ENCODE data around the gene RAB23. TPM values are rescaled to one million over a fixed set of nuclear protein-coding genes. Genes with fewer than 3 reads are reported as not detected.
"Not testable (repeated sequence)": the region's sequence is repeated elsewhere in the genome, so short reads cannot be mapped to it uniquely, and the experiment has no call there.

RAB23 gene
- total RNA-seq, 6 donors from 2014 or later = 6.3 to 19.7 (median 9.1) TPM

DNA sequence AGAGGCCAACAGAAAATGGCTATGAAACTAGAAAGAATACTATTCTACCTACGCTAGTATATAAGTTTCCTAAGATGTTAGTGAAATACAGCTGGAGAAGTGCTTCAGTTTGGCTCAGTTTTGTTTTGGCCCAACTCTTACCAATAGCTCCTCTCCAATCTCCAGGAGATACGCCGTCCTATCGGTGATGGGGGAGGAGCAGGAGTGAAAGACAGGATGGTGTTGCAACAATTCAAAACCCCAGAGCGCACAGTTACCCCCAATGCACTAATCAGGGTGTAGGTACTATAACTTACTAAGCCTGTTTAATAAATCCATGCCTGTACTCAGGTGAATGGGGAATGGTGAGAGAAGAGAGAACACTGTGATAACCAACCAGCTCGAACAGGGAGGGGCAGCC, 24.2 kb upstream of the RAB23 start:
- H3K27me3 ChIP-seq = no peaks in the 10 kb centered on the region
- no peaks in the 10 kb centered on the region for H3K4me1 ChIP-seq
- H3K9me3 ChIP-seq = no peaks in the 10 kb centered on the region
- no peak overlapping the region for H3K27ac ChIP-seq
- ATAC-seq (ENCODE audit: low FRiP score in 2 of 2) = no peak
- TF ChIP-seq EP300 (IDR thresholded peaks at IDR 0.05) (no peak), POLR2A (IDR thresholded peaks at IDR 0.05) (no peak), POLR2AphosphoS5 (IDR thresholded peaks at IDR 0.05) (no peak)
- TF ChIP-seq, protein P1, sequence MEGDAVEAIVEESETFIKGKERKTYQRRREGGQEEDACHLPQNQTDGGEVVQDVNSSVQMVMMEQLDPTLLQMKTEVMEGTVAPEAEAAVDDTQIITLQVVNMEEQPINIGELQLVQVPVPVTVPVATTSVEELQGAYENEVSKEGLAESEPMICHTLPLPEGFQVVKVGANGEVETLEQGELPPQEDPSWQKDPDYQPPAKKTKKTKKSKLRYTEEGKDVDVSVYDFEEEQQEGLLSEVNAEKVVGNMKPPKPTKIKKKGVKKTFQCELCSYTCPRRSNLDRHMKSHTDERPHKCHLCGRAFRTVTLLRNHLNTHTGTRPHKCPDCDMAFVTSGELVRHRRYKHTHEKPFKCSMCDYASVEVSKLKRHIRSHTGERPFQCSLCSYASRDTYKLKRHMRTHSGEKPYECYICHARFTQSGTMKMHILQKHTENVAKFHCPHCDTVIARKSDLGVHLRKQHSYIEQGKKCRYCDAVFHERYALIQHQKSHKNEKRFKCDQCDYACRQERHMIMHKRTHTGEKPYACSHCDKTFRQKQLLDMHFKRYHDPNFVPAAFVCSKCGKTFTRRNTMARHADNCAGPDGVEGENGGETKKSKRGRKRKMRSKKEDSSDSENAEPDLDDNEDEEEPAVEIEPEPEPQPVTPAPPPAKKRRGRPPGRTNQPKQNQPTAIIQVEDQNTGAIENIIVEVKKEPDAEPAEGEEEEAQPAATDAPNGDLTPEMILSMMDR (IDR thresholded peaks at IDR 0.05) = no peak
- no peaks in the 10 kb centered on the region for H3K36me3 ChIP-seq
- 81 to 89% methylated on average over 6 of the region's 6 CpGs for WGBS, 2 donors
- DNase-seq = no peak
- no peak overlapping the region for H3K4me3 ChIP-seq

- WGBS, 2 donors = 89 to 93% methylated on average over 7 of the region's 7 CpGs
- TF ChIP-seq, protein P1 (IDR thresholded peaks at IDR 0.05) = no peak
- TF ChIP-seq POLR2AphosphoS5 (IDR thresholded peaks at IDR 0.05) = no peak
- TF ChIP-seq POLR2A (IDR thresholded peaks at IDR 0.05) = no peak
- TF ChIP-seq EP300 (IDR thresholded peaks at IDR 0.05) = no peak
- ATAC-seq (ENCODE audit: low FRiP score in 2 of 2) = no peak
- Histone ChIP-seq H3K9me3 (no peaks in the 10 kb centered on the region), H3K4me1 (no peaks in the 10 kb centered on the region), H3K36me3 (no peaks in the 10 kb centered on the region), H3K4me3 (no peak overlapping the region), H3K27me3 (no peaks in the 10 kb centered on the region), H3K27ac (no peak overlapping the region)
- DNase-seq = no peak
These were observed 21.8 kb upstream of the RAB23 start for GRCh38 chr6:57243954-57244353.

DNA sequence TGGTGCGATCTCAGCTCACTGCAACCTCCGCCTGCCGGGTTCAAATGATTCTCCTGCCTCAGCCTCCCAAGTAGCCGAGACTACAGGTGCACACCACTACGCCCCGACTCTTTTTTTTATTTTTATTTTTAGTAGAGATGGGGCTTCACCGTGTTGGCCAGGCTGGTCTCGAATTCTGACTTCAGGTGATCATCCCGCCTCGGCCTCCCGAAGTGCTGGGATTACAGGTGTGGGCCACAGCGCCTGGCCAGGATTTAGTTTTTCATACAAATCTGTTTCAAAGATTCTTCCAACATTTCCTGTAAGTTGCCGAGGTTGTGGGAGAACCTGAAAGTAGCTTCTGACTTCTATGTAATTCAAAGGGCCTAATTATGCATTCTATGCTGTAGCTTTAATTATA, 21.4 kb upstream of the RAB23 start:
- ATAC-seq (ENCODE audit: low FRiP score in 2 of 2); DNase-seq; H3K27me3 ChIP-seq; H3K4me1 ChIP-seq; H3K9me3 ChIP-seq; H3K4me3 ChIP-seq; H3K36me3 ChIP-seq; H3K27ac ChIP-seq: not testable (repeated sequence)
- WGBS, 2 donors = 98 to 99% methylated on average over 13 of the region's 13 CpGs

DNA sequence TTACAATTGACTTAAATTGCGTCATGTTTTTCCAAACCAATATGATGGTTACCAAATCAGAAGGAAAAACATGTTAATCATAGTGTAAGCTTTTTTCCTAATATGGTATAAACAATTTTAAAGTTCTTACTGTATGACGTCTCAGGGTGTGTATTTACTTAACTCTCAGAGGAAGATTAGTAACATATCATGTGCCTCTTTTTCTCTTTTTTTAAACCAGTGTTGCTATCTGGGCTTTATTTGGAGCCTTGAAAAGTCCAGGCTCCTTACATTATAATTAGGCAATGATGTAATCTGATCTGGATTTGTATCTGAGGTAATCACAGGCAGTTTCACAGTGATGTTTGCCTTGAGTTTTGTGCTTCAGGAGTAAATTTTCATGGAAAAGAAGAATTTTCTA, 20.4 kb upstream of the RAB23 start:
- Histone ChIP-seq H3K9me3 (no peaks in the 10 kb centered on the region), H3K27ac (no peak overlapping the region), H3K4me3 (no peak overlapping the region), H3K27me3 (no peaks in the 10 kb centered on the region), H3K36me3 (no peaks in the 10 kb centered on the region), H3K4me1 (no peaks in the 10 kb centered on the region)
- DNase-seq (no peak), ATAC-seq (ENCODE audit: low FRiP score in 2 of 2) (peak in 1 of 2 donors; percentile 94)
- no peak for TF ChIP-seq POLR2AphosphoS5 (IDR thresholded peaks at IDR 0.05)
- TF ChIP-seq POLR2A (IDR thresholded peaks at IDR 0.05) = no peak
- TF ChIP-seq, protein P1 (IDR thresholded peaks at IDR 0.05) = no peak
- TF ChIP-seq EP300 (IDR thresholded peaks at IDR 0.05) = no peak
- WGBS, 2 donors = 12 to 15% methylated on average over 2 of the region's 2 CpGs

- no peak overlapping the region for H3K4me3 ChIP-seq
- no peaks in the 10 kb centered on the region for H3K9me3 ChIP-seq
- no peak for ATAC-seq (ENCODE audit: low FRiP score in 2 of 2)
- H3K4me1 ChIP-seq = peaks cover 4 to 9% (median 5%) of the 10 kb centered on the region in 4 donors
- H3K36me3 ChIP-seq = no peaks in the 10 kb centered on the region
- TF ChIP-seq, protein P1 (IDR thresholded peaks at IDR 0.05) = no peak
- TF ChIP-seq POLR2A (IDR thresholded peaks at IDR 0.05) (no peak), EP300 (IDR thresholded peaks at IDR 0.05) (no peak), POLR2AphosphoS5 (IDR thresholded peaks at IDR 0.05) (no peak)
- no peaks in the 10 kb centered on the region for H3K27me3 ChIP-seq
- WGBS, 2 donors = 76 to 83% methylated on average over 2 of the region's 2 CpGs
- DNase-seq = no peak
- H3K27ac ChIP-seq = no peak overlapping the region
These were observed 4.1 kb upstream of the RAB23 start for GRCh38 chr6:57226221-57226620.

All from upper lobe of left lung (tissue), 6 donors.